Activated CD4-positive, alpha-beta T cell treated with anti-CD3 and anti-CD28 coated beads, Interleukin-2, amount 50 U/mL, for 4 hours (primary cell): ENCODE results near the gene MIGA1.
"Not testable (repeated sequence)": the region's sequence is repeated elsewhere in the genome, so short reads cannot be mapped to it uniquely, and the experiment has no call there.

Source experiments
- DNase-seq, 2 experiments: peaks; one replicate each; pipeline ENCODE4 v3.0.0-alpha.2; 2020

The MIGA1 gene

GRCh38 chr1:77779529-77780281 is at the start of gene MIGA1:
Gene MIGA1, plus strand, starts transcription at chr1:77779649. Its CDS starts 3,604 bp downstream, at chr1:77783253.
- DNase-seq, result peak; percentile 87

DNA sequence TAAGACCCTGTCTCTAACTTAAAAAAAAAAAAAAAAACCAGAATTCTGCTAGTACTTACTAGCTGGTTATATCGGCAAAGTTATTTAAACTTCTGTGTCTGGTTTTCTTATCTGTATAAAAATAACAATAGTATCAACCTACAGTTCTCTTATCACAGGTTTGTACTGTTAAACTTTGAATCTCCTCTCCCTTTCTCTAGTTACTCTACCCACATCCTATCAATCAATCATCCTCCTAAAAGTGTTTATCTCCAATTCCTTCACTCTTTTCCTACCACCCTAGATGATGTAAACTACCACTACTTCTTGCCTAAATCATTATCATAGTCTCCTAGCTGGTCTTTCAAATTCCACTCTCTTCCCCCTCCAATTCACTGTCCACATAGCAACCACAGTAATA is 47.4 kb upstream of the MIGA1 start:
- no peak for DNase-seq

- DNase-seq, result no peak
Measured at GRCh38 chr1:77739235-77739634, 40.2 kb upstream of the MIGA1 start.

GRCh38 chr1:77741316-77741715 is 38.1 kb upstream of the MIGA1 start:
- no peak for DNase-seq

DNA sequence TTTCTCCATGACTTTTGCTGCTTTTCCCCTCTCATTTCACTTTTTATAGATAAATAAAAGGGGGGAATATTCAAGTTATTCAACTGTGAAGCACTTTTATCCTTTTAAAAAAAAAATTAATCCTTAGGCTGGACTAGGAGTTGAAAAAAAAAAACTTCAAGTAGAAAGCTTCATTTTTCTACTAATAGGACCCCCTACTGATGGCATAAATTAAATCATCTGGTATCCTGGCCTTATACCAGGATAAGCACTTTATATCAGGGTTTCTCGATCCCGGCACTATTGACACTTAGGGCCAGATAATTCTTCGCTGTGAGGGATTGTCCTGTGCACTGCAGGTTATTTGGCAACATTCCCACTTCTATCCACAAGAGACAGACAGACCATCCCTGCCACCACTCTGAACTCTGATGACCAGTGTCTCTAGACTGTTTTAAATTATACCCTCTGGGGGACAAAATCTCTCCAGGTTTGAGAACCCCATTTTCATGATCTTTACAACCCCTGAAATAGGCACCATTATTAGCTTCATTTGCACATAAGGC is 37.4 kb upstream of the MIGA1 start:
- DNase-seq, result no peak

DNA sequence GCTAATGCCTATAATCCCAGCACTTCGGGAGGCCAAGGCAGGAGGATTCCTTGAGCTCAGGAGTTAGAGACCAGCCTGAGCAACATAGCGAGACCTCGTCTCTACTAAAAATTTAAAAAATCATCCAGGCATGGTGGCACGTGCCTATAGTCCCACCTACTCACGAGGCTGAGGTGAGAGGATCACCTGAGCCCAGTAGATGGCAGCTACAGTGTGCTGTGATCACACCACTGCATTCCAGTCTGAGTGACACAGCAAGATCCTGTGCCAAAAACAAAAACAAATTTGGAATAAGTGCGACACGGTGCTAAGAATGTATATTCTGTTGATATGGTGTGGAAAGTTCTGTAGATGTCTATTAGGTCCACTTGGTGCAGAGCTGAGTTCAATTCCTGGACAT is 34.9 kb upstream of the MIGA1 start:
- no peak for DNase-seq

GRCh38 chr1:77749489-77749888 is 30.0 kb upstream of the MIGA1 start:
- DNase-seq, result not testable (repeated sequence)

GRCh38 chr1:77756052-77756754 is 23.2 kb upstream of the MIGA1 start:
- no peak for DNase-seq

DNA sequence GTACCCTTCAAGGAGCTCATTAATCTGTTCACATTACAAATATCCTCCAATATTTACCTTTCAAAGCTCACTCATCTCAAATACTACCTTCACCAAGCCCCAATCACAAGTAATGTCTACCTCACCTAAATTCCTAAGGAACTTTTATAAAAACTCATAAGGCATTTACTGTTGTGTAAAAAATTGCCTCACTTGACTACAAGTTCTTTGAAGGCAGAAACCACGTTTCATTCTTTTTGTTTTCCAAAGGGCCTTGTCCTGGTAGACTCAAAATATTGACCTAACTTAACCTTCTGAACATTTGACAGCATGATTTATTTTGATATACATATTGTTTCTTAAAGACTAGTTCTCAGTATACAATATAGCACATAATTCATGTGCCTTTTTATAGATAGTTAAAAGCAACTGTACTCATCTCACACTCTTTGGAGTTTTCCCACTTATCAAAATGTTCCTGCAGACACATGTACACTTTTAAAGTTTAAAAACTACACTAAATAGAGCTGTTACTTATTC is 22.3 kb upstream of the MIGA1 start:
- no peak for DNase-seq

DNA sequence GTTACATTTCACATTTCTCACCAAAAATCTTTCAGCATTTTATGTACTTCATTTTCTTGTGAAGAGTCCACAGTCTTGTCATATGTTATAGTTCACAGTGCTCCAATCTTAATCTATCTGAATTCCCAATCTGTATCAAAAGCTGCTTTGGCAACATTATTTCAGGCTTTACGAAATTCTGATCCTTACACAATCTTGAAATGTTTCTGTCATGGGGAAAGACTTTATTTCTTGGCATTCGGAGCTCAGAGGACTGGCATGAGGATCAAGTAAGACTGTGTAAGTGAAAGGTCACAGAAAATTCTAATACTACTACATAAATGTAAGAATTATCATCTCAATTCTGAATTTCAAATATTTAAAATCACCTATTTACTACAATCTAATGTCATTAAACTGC is 21.8 kb upstream of the MIGA1 start:
- DNase-seq, result no peak

DNA sequence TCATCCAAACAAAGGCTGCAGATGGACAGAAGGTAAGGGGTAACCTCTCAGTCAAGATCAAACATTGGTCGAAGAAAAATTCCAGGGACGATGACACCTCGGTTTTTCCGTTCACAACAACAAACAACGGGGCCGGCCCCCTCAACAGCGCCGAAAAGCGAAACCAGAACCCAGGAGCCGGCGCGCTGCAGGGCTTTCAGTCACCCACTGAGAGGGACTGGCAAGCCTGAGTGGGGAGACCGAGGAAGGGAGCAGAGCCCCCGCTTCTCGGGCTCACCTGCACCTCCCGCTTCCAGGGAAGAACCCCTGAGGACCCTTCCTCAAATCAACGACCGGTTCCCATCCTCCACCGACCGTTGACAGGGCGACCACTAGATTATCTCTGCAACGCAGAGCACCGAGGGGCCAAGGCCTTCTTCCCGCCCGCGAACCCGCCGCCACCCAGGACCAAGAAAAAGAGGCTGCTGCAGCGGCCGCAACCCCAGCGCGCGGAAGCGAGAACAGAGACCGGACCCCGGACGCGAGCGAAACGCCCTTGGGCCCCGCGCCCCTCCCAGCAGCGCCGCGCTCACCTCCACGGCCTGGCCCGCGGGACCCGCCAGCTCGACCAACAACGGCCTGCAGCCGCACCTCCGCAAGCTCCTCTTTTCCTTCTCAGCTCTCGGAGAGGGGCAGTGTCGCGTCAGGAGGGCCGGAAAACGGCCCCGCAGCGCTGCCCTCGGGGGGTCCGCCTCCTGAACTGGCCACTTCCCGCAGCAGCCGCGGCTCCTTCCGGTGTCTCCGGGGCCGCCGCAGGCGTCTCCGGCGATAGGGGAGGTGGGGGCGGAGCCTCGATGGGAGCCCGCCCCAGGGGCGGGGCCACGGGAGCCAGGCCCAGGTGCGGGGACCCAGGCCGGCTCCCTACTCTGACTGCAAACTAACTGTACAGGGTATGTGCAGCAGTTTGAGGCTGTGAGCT is 20.1 kb upstream of the MIGA1 start, which contains the start of gene USP33:
Gene USP33, minus strand, starts transcription at position 782 of the 958 bp plus-strand sequence. CDS start 18,155 bp downstream, outside the sequence.
- peak; percentile 85 to 88 for DNase-seq

DNA sequence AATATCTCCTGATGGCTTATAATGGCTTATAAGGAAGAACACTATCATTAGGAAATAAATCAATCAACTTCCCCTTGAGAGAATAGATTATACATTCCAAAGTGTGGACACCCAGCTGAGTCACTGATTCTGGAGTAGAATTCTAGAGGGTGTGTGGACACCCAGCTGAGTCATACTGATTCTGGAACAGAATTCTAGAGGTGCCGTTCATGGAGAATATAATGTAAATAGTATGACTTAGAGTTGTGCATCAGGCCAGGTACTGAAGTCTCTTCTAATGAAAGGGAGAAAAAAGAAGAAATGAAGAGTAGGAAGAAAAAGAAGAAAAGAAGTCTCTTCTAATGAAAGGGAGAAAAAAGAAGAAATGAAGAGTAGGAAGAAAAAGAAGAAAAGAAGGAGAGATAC is 17.4 kb upstream of the MIGA1 start:
- DNase-seq, result no peak

DNA sequence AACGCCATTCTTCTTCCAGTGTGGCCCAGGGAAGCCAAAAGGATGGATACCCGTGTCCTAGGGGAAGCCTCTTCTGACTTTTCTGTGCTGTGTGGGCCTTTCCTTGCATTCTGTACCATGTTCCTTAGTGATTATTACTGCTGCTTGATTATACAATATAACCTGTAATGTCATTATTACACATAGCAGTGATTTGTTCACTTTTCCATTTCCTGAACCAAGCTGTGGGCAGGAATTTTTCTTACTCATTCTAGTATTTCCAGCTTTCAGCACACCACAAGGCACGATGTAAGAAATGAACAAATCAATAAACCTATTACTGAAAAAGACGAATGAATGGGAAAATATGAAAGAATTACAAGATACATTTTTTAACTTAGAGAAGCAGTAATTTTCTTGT is 11.4 kb upstream of the MIGA1 start:
- DNase-seq, result no peak

DNA sequence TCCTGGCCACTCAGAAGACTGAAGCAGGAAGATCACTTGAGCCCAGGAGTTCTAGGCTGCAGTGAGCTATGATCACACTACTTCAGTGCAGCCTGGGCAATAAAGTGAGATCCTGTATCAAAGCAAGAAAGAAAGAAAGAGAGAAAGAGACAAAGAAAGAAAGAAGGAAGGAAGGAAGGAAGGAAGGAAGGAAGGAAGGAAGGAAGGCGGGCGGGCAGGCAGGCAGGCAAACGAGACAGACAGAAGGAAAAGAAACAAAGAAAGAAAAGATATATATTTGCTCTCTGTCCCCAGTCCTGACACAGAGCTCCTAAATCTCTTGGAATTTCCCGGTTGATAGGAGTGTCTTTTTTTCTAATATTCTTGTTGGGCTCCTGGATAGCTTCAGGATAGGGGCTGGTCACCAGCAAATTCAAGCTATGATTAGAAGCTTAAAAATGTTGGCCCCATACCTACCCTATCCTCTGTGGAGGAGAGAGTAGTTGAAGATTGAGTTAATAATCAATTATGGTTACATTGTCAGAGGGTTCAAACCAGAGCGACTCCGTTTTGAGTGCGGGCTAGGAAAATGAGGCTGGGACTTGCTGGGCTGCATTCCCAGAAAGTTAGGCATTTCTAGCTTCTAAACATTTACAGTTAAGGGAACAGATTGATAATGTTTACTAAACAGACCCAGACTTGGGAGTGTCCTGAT is 3.3 kb upstream of the MIGA1 start:
- no peak for DNase-seq

DNA sequence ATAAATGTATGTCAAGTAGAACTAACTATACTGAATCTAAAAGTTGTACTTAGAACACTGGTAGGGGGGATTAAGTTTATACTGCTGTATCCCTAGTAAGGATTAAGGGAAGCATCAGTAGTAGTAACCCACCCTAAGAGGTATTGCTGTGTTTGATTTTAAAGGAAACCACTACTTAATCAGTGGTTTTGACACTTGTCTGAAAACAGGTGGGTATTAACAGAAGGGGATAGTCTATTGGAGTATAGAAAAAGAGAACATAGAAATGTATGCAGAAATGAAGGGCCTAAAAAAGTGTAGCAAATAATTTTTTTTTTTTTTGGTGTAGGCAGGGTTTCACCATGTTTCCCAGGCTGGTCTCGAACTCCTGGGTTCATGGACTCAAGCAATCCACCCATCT is 2.2 kb downstream of the MIGA1 start:
- DNase-seq, result no peak

DNA sequence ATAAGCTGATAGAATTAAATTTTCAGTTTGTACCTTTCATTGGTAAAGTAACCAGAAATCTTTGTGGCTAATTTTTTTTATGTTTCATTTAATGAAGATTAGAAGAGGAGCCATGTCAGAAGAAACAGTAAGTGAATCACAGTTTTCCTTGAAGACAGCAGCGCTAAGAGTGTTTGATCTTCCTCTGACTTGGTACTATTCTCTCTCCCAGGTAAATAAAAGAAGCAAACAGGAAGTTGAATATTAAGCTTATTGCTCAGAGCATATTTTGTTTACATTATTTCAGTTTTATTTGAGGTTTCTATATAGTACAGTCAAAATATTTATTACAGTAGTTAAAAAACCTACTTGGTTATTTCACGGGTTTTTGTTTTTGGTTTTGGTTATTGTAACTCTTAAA is 3.7 kb downstream of the MIGA1 start:
- no peak for DNase-seq

- DNase-seq, result not testable (repeated sequence)
Measured at GRCh38 chr1:77786093-77786741, 6.8 kb downstream of the MIGA1 start.

GRCh38 chr1:77794550-77794949 is 15.1 kb downstream of the MIGA1 start:
- no peak for DNase-seq

- DNase-seq, result no peak
Measured at GRCh38 chr1:77796695-77797405, 17.4 kb downstream of the MIGA1 start.

GRCh38 chr1:77797991-77798390 is 18.5 kb downstream of the MIGA1 start:
- no peak for DNase-seq

- no peak for DNase-seq
Measured at GRCh38 chr1:77802026-77802425, 22.6 kb downstream of the MIGA1 start.
